Measurements from ENCODE around the gene RGS7.

The RGS7 gene

GRCh38 chr1:241356519-241357365, at the start of gene RGS7:
Gene RGS7 (minus strand): TSS chr1:241357205.
- peak within 1 kb of the TSS; percentile 73 for H3K27ac ChIP-seq

GRCh38 chr1:241406421-241406820, 49.4 kb upstream of the RGS7 start:
- no peak for DNase-seq
- Histone ChIP-seq H3K9me3 (ENCODE audit: severe bottlenecking) (no peaks in the 10 kb centered on the region), H3K4me3 (ENCODE audit: low read depth, low read length) (no peak overlapping the region), H3K27me3 (ENCODE audit: insufficient read depth, low read depth, severe bottlenecking) (no peaks in the 10 kb centered on the region), H3K27ac (no peak overlapping the region), H3K36me3 (no peaks in the 10 kb centered on the region)
- TF ChIP-seq CTCF (IDR thresholded peaks at IDR 0.05; ENCODE audit: low read depth, low read length): no peak

More at GRCh38 chr1:241356519-241357365, at the start of gene RGS7:
- peak within 1 kb of the TSS; percentile 98 for H3K4me3 ChIP-seq (ENCODE audit: low read depth, low read length)
- peak; percentile 94 for DNase-seq
- no peak for TF ChIP-seq CTCF (IDR thresholded peaks at IDR 0.05; ENCODE audit: low read depth, low read length)
- no peaks in the 10 kb centered on the region for H3K36me3 ChIP-seq
- H3K9me3 ChIP-seq (ENCODE audit: severe bottlenecking): no peaks in the 10 kb centered on the region
- no peaks in the 10 kb centered on the region for H3K27me3 ChIP-seq (ENCODE audit: insufficient read depth, low read depth, severe bottlenecking)

- no peak for TF ChIP-seq CTCF (IDR thresholded peaks at IDR 0.05; ENCODE audit: low read depth, low read length)
- Histone ChIP-seq H3K36me3 (no peaks in the 10 kb centered on the region), H3K27ac (no peak overlapping the region), H3K9me3 (ENCODE audit: severe bottlenecking) (no peaks in the 10 kb centered on the region), H3K4me3 (ENCODE audit: low read depth, low read length) (no peak overlapping the region), H3K27me3 (ENCODE audit: insufficient read depth, low read depth, severe bottlenecking) (no peaks in the 10 kb centered on the region)
- DNase-seq: no peak
Measured at GRCh38 chr1:241401156-241401555, 44.2 kb upstream of the RGS7 start.

GRCh38 chr1:241396747-241397681, 40.0 kb upstream of the RGS7 start:
- Histone ChIP-seq H3K27ac (no peak overlapping the region), H3K4me3 (ENCODE audit: low read depth, low read length) (no peak overlapping the region), H3K27me3 (ENCODE audit: insufficient read depth, low read depth, severe bottlenecking) (no peaks in the 10 kb centered on the region), H3K36me3 (no peaks in the 10 kb centered on the region), H3K9me3 (ENCODE audit: severe bottlenecking) (no peaks in the 10 kb centered on the region)
- TF ChIP-seq CTCF (IDR thresholded peaks at IDR 0.05; ENCODE audit: low read depth, low read length): no peak
- DNase-seq: no peak

- Histone ChIP-seq H3K27ac (peak overlapping the region; percentile 57), H3K4me3 (ENCODE audit: low read depth, low read length) (no peak overlapping the region), H3K36me3 (no peaks in the 10 kb centered on the region), H3K9me3 (ENCODE audit: severe bottlenecking) (no peaks in the 10 kb centered on the region), H3K27me3 (ENCODE audit: insufficient read depth, low read depth, severe bottlenecking) (no peaks in the 10 kb centered on the region)
- no peak for DNase-seq
- no peak for TF ChIP-seq CTCF (IDR thresholded peaks at IDR 0.05; ENCODE audit: low read depth, low read length)
Measured at GRCh38 chr1:241391926-241392710, 35.1 kb upstream of the RGS7 start.

All from WERI-Rb-1 (cell line).